DND-41 (cell line): ENCODE data around the gene STX1A.

ENCODE experiments used
- ATAC-seq: fragments of 200-7000 bp; cut with Tn5 transposase; 3 replicates; pipeline ENCODE4 v1.9.1; 2021; ENCODE audit warnings: low read depth; ENCODE audit not compliant: insufficient read depth
- DNase-seq: peaks from one replicate; pipeline ENCODE4 v3.0.0-alpha.2; 2020
- H2AFZ ChIP-seq: 2 replicates; pipeline ENCODE4 v1.6.0; 2012; ENCODE audit warnings: low read depth, low read length
- H3K27ac ChIP-seq: 2 replicates; pipeline ENCODE4 v1.5.1; 2012; ENCODE audit warnings: low read length, inconsistent platforms
- H3K27me3 ChIP-seq: fragments of 200-600 bp; sonication (generic); 2 replicates; pipeline ENCODE4 v1.6.0; 2012; ENCODE audit warnings: low read length, mild to moderate bottlenecking, inconsistent platforms; ENCODE audit not compliant: insufficient read depth, poor library complexity
- H3K36me3 ChIP-seq: 2 replicates; pipeline ENCODE4 v1.5.1; 2012; ENCODE audit warnings: low read length, inconsistent platforms; ENCODE audit not compliant: insufficient read depth
- H3K4me1 ChIP-seq: 2 replicates; pipeline ENCODE4 v1.5.1; 2012; ENCODE audit warnings: mild to moderate bottlenecking, low read length; ENCODE audit not compliant: insufficient read depth
- H3K4me2 ChIP-seq: 2 replicates; pipeline ENCODE4 v1.6.0; 2012; ENCODE audit warnings: mild to moderate bottlenecking, moderate library complexity, low read length, inconsistent platforms; ENCODE audit not compliant: insufficient read depth
- H3K4me3 ChIP-seq, 2 experiments: fragments of 200-600 bp in 1 of 2; shearing (Covaris generic) in 1 of 2; 2 replicates each; pipeline ENCODE4 v1.5.1; 2012 to 2016; ENCODE audit warnings: inconsistent platforms in 2 of 2, low read length in 2 of 2, mild to moderate bottlenecking in 2 of 2, low read depth in 1 of 2, moderate library complexity in 1 of 2
- H3K79me2 ChIP-seq: 2 replicates; pipeline ENCODE4 v1.6.0; 2012; ENCODE audit warnings: low read length, inconsistent platforms; ENCODE audit not compliant: insufficient read depth
- H3K9ac ChIP-seq: 2 replicates; pipeline ENCODE4 v1.6.0; 2012; ENCODE audit warnings: low read depth, mild to moderate bottlenecking, inconsistent platforms, low read length, moderate library complexity
- H3K9me3 ChIP-seq: 2 replicates; pipeline ENCODE4 v1.5.1; 2012; ENCODE audit warnings: low read length, moderate library complexity, mild to moderate bottlenecking, inconsistent platforms; ENCODE audit not compliant: insufficient read depth, severe bottlenecking
- H4K20me1 ChIP-seq: 2 replicates; pipeline ENCODE4 v1.6.0; 2012; ENCODE audit warnings: low read length; ENCODE audit not compliant: insufficient read depth
- EZH2 ChIP-seq: IDR thresholded peaks from 3 replicates; pipeline ENCODE4 v1.6.1; 2012; ENCODE audit warnings: borderline replicate concordance, low read depth, mild to moderate bottlenecking, moderate library complexity, low read length, inconsistent platforms; ENCODE audit not compliant: severe bottlenecking
- TF ChIP-seq, protein P1 (sequence below): IDR thresholded peaks from 2 replicates; pipeline ENCODE4 v1.5.1; 2012; ENCODE audit warnings: borderline replicate concordance, low read length, moderate library complexity, mild to moderate bottlenecking; ENCODE audit not compliant: poor library complexity, severe bottlenecking; ENCODE audit errors: extremely low read depth

STX1A gene

DNA sequence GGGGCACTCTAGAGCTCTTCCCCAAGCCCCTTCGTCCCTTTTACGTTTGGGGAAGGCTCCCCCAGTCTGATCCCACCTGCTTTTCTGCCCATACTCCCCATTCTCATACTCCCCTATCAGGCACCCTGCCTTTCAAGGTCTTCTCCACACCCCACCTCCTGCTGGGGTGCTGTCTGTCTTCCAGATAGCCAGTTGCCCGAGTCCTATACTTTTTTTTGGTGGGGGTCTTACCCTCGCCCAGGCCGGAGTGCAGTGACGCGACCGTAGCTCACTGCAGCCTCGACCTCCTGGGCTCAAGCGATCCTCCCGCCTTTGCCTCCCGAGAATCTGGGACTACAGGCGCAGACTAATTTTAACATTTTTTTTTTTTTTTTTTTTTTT, 19.9 kb upstream of the STX1A start:
- ATAC-seq: no peak
- DNase-seq: no peak

DNA sequence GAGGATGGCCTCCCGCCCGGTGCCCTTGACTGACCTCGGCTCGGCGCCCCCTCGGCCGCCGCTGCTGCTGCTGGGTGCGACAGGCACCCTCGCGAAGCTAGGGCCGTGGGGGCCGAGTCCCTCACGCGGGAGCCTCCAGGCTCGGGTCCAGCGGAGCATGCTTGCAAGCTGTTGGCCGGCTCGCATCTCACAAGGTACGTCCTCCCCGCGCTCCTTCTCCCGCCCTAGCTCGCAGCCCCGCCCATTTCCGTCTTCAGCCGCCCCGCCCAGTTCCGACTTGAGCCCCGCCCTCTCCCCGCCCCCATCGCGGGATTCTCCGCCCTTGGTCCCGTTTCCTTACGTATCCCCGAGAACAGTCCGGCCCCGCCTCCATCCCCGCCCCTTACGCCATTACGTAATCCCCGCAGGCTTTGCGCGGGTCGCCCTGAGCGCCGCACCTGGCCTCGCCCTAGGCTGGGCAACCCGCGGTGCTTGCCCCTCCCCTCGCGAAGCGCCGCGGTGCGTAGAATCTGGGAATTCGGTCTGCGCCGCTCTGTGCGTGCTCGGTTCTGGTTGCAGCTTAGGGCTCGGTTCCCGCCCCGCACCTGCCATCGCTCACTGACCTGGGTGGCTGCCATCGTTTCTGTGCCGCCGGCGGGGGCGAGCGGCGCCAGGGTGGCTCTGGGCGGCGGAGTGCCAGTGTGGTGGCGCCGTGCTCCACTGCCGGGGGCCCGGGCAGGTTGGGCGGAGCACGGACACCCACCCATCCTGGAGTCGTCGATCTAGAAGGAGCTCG, 19.3 kb upstream of the STX1A start, which contains the start of gene ABHD11:
Gene ABHD11, minus strand, starts transcription at position 191 of the 775 bp plus-strand sequence. Its CDS starts 32 bp downstream, at position 159.
- Histone ChIP-seq H3K4me1 (peaks cover 28% of the 10 kb centered on the region), H2AFZ (peak within 1 kb of the TSS; percentile 98), H3K4me3 (peak within 1 kb of the TSS; percentile 85 to 91)

More for the DNA sequence above, 19.9 kb upstream of the STX1A start:
- peaks cover 28% of the 10 kb centered on the region for H3K4me1 ChIP-seq
- peaks cover 20% of the 10 kb centered on the region for H4K20me1 ChIP-seq
- H3K36me3 ChIP-seq: peaks cover 18% of the 10 kb centered on the region
- H3K79me2 ChIP-seq: peaks cover 12% of the 10 kb centered on the region
- H3K4me2 ChIP-seq: peak overlapping the region; percentile 86
- no peaks in the 10 kb centered on the region for H3K9me3 ChIP-seq
- TF ChIP-seq, protein P1, sequence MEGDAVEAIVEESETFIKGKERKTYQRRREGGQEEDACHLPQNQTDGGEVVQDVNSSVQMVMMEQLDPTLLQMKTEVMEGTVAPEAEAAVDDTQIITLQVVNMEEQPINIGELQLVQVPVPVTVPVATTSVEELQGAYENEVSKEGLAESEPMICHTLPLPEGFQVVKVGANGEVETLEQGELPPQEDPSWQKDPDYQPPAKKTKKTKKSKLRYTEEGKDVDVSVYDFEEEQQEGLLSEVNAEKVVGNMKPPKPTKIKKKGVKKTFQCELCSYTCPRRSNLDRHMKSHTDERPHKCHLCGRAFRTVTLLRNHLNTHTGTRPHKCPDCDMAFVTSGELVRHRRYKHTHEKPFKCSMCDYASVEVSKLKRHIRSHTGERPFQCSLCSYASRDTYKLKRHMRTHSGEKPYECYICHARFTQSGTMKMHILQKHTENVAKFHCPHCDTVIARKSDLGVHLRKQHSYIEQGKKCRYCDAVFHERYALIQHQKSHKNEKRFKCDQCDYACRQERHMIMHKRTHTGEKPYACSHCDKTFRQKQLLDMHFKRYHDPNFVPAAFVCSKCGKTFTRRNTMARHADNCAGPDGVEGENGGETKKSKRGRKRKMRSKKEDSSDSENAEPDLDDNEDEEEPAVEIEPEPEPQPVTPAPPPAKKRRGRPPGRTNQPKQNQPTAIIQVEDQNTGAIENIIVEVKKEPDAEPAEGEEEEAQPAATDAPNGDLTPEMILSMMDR: no peak
- no peak for TF ChIP-seq EZH2
- H2AFZ ChIP-seq: peak overlapping the region; percentile 98
- no peaks in the 10 kb centered on the region for H3K27me3 ChIP-seq
- peak overlapping the region; percentile 75 for H3K9ac ChIP-seq
- H3K27ac ChIP-seq: peak overlapping the region; percentile 65
- H3K4me3 ChIP-seq: peak overlapping the region; percentile 64 to 91; a peak in 3 of 4 replicates

DNA sequence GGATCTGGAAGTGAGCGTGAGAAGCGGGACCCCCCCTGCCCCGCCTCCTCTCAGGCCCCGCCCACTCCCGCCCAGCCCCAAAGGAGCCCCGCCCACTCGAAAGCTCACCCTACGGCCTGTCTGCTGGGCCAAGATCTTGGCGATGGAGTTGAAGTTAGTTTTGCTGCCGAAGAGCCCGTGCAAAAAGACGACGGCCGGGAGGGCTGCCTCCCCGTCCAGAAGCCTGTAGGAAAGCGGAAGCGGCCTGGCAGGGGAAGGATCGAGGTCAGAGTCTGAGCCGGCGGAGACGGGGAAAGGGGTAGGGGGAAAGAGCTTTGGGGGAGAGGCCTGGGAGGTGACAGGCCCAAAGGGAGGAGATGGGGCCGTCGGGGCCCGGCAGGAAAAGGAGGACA, 18.7 kb upstream of the STX1A start:
- Histone ChIP-seq H3K36me3 (peaks cover 18% of the 10 kb centered on the region), H3K27me3 (no peaks in the 10 kb centered on the region), H4K20me1 (peaks cover 20% of the 10 kb centered on the region), H3K4me1 (peaks cover 28% of the 10 kb centered on the region), H3K27ac (peak overlapping the region; percentile 84), H3K79me2 (peaks cover 12% of the 10 kb centered on the region), H3K4me2 (peak overlapping the region; percentile 86), H3K9ac (peak overlapping the region; percentile 75), H2AFZ (peak overlapping the region; percentile 91), H3K4me3 (peak overlapping the region; percentile 85 to 91), H3K9me3 (no peaks in the 10 kb centered on the region)
- ATAC-seq: peak; percentile 35
- peak; percentile 72 for DNase-seq
- TF ChIP-seq, protein P1: no peak
- TF ChIP-seq EZH2: no peak

More for the DNA sequence above, 19.3 kb upstream of the STX1A start, which contains the start of gene ABHD11:
- no peak for TF ChIP-seq EZH2
- TF ChIP-seq, protein P1: peak; percentile 4
- Histone ChIP-seq H3K9ac (peak within 1 kb of the TSS; percentile 75), H3K27me3 (no peaks in the 10 kb centered on the region), H4K20me1 (peaks cover 20% of the 10 kb centered on the region), H3K9me3 (no peaks in the 10 kb centered on the region), H3K27ac (peak within 1 kb of the TSS; percentile 84), H3K36me3 (peaks cover 18% of the 10 kb centered on the region), H3K79me2 (peaks cover 12% of the 10 kb centered on the region), H3K4me2 (peak within 1 kb of the TSS; percentile 86)
- peak; percentile 80 for ATAC-seq
- DNase-seq: peak; percentile 97
